Nephron (organoid): Measurements from ENCODE around the gene ZMAT3.
"Not testable (repeated sequence)": the region's sequence is repeated elsewhere in the genome, so short reads cannot be mapped to it uniquely, and the experiment has no call there.

Experiments
- H3K27ac Mint-ChIP-seq, 3 experiments: 2 replicates each; pipeline ENCODE4 v1.8.0; 2020; ENCODE audit warnings: mixed read lengths in 3 of 3, mild to moderate bottlenecking in 2 of 3, moderate library complexity in 1 of 3
- H3K27me3 Mint-ChIP-seq: 2 replicates; pipeline ENCODE4 v1.8.0; 2021; ENCODE audit warnings: low read depth, mild to moderate bottlenecking, moderate library complexity, mixed read lengths
- H3K36me3 Mint-ChIP-seq: 2 replicates; pipeline ENCODE4 v1.8.0; 2020; ENCODE audit warnings: low read depth, mixed read lengths
- H3K4me1 Mint-ChIP-seq: 2 replicates; pipeline ENCODE4 v1.8.0; 2020; ENCODE audit warnings: mixed read lengths
- H3K4me3 Mint-ChIP-seq, 3 experiments: 2 replicates each; pipeline ENCODE4 v1.8.0; 2020; ENCODE audit warnings: mild to moderate bottlenecking in 3 of 3, mixed read lengths in 3 of 3, moderate library complexity in 2 of 3
- H3K9me3 Mint-ChIP-seq: 2 replicates; pipeline ENCODE4 v1.8.0; 2020; ENCODE audit warnings: mixed read lengths
- CTCF ChIP-seq, 3 experiments: fragments of 200-600 bp; sonication (generic); IDR thresholded peaks; one replicate each; pipeline ENCODE4 v1.5.0; 2021; ENCODE audit warnings: antibody characterized with exemption in 3 of 3; ENCODE audit not compliant: unreplicated experiment in 3 of 3

Gene ZMAT3

GRCh38 chr3:179038216-179038898, 33.3 kb downstream of the ZMAT3 start:
- Mint-ChIP-seq H3K36me3 (peaks cover 41% of the 10 kb centered on the region), H3K27ac (no peak overlapping the region), H3K4me1 (peaks cover 7% of the 10 kb centered on the region), H3K4me3 (no peak overlapping the region), H3K9me3 (peaks cover 34% of the 10 kb centered on the region), H3K27me3 (no peaks in the 10 kb centered on the region)
- TF ChIP-seq CTCF (IDR thresholded peaks at IDR 0.05; ENCODE audit: unreplicated experiment in 3 of 3), result no peak

- H3K27me3 Mint-ChIP-seq, result no peaks in the 10 kb centered on the region
- TF ChIP-seq CTCF (IDR thresholded peaks at IDR 0.05; ENCODE audit: unreplicated experiment in 3 of 3), result no peak
- peaks cover 26% of the 10 kb centered on the region for H3K9me3 Mint-ChIP-seq
- peak overlapping the region in 1 of 3 experiments; percentile 3 for H3K27ac Mint-ChIP-seq
- no peak overlapping the region for H3K4me3 Mint-ChIP-seq
- peaks cover 34% of the 10 kb centered on the region for H3K36me3 Mint-ChIP-seq
- peaks cover 7% of the 10 kb centered on the region for H3K4me1 Mint-ChIP-seq
These were observed 34.3 kb downstream of the ZMAT3 start for GRCh38 chr3:179037351-179037750.

- H3K4me3 Mint-ChIP-seq, result no peak overlapping the region
- no peak for TF ChIP-seq CTCF (IDR thresholded peaks at IDR 0.05; ENCODE audit: unreplicated experiment in 3 of 3)
- peaks cover 7% of the 10 kb centered on the region for H3K4me1 Mint-ChIP-seq
- H3K27me3 Mint-ChIP-seq, result no peaks in the 10 kb centered on the region
- no peak overlapping the region for H3K27ac Mint-ChIP-seq
- peaks cover 23% of the 10 kb centered on the region for H3K9me3 Mint-ChIP-seq
- H3K36me3 Mint-ChIP-seq, result peaks cover 28% of the 10 kb centered on the region
These were observed 34.8 kb downstream of the ZMAT3 start for GRCh38 chr3:179036626-179037300.

GRCh38 chr3:179036226-179036625, 35.4 kb downstream of the ZMAT3 start:
- Mint-ChIP-seq H3K27ac (no peak overlapping the region), H3K36me3 (peaks cover 26% of the 10 kb centered on the region)

GRCh38 chr3:179035232-179035631, 36.4 kb downstream of the ZMAT3 start:
- Mint-ChIP-seq H3K27ac (no peak overlapping the region), H3K9me3 (peaks cover 13% of the 10 kb centered on the region), H3K4me3 (no peak overlapping the region), H3K27me3 (no peaks in the 10 kb centered on the region), H3K36me3 (peaks cover 21% of the 10 kb centered on the region), H3K4me1 (peaks cover 7% of the 10 kb centered on the region)
- no peak for TF ChIP-seq CTCF (IDR thresholded peaks at IDR 0.05; ENCODE audit: unreplicated experiment in 3 of 3)

More at GRCh38 chr3:179036226-179036625, 35.4 kb downstream of the ZMAT3 start:
- H3K9me3 Mint-ChIP-seq, result peaks cover 19% of the 10 kb centered on the region
- peaks cover 7% of the 10 kb centered on the region for H3K4me1 Mint-ChIP-seq
- no peak overlapping the region for H3K4me3 Mint-ChIP-seq
- no peaks in the 10 kb centered on the region for H3K27me3 Mint-ChIP-seq
- TF ChIP-seq CTCF (IDR thresholded peaks at IDR 0.05; ENCODE audit: unreplicated experiment in 3 of 3), result no peak

- not testable (repeated sequence) for H3K9me3 Mint-ChIP-seq, H3K27ac Mint-ChIP-seq, H3K27me3 Mint-ChIP-seq, H3K4me3 Mint-ChIP-seq
- H3K36me3 Mint-ChIP-seq, result peaks cover 17% of the 10 kb centered on the region
- H3K4me1 Mint-ChIP-seq, result peaks cover 11% of the 10 kb centered on the region
These were observed 38.3 kb downstream of the ZMAT3 start for GRCh38 chr3:179033304-179033657.

GRCh38 chr3:179032454-179033303, 38.9 kb downstream of the ZMAT3 start:
- not testable (repeated sequence) for H3K27me3 Mint-ChIP-seq, H3K27ac Mint-ChIP-seq, H3K9me3 Mint-ChIP-seq, H3K4me3 Mint-ChIP-seq
- H3K4me1 Mint-ChIP-seq, result peaks cover 13% of the 10 kb centered on the region
- H3K36me3 Mint-ChIP-seq, result peaks cover 11% of the 10 kb centered on the region
